ENCODE results near the gene TMPRSS2.

The TMPRSS2 gene

DNA sequence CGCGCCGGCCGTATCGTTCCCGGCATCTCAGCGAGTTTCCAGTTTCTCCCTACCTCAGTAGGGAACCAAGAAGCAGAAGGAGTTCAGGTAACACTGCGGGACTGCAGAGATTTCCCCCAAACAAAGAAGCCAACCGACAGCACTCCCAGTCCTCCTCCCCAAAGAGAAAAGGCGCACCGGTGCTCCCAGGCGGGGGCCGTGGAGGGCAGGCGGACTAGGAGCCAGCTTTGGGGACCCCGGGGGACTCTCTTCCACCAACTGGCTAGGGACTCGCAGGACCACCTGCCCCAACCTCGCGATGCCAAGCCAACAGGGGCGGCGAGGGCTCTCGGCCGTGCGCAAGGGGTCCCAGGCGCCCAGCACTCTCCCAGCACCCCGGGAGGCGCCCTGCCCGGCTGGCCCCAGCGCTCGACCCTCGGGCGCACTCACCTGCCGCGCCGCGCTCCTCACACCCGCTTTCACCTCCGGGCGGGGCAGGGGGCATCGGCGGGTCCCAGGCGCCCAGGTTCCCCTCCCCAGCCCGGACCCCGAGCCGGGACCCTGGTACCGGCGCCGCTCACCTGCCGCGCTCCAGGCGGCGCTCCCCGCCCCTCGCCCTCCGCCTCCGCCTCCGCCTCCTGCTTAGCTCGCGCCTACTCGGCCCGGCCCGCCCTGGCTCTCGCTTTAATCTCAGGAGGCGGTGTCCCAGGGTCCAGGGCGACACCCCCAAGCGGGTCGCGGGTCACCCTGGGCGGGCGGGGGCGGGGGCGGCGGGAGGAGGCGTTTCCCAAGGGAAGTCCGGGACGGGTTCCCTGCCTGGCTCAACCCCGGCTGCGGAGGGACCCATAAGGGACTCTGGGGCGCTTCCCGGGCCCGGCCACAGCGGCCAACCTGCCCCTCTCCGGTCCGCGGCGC is at the start of gene TMPRSS2:
TMPRSS2 (minus strand) TSS at position 638 of the 894 bp plus-strand sequence. CDS start 10,025 bp downstream, outside the sequence.
- no peak for DNase-seq

DNA sequence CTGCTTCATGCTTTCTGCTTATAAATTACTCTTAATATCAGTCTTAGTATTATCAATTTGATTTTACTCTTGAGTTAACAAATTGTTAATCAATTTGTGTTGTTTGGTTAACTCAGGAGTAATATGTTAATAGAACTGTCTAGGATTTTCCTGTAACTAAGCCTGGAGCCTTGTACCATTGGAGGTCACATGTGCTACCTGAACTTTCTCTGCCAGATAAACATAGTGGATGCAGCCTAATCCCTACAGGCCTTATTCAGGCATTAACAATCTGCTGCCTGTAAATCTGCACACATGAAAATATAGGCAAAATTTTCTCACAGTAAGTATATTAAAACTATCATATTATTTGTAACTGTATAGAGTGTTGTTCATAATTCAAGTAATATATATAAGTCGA is 47.1 kb upstream of the TMPRSS2 start:
- DNase-seq: no peak

DNA sequence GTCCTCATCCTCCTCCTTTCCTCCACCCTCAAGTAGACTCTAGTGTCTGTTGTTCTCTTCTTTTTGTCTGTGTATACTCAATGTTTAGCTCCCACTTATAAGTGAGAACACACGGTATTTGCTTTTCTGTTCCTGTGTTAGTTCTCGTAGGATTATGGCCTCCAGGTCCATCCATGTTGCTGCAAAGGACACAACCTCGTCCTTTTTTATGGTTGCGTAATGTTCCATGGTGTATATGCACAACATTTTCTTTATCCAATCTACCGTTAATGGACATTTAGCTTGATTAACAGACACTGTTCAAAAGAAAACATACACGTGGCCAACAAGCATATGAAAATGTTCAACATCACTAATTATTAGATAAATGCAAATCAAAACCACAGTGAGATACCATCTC is 44.3 kb upstream of the TMPRSS2 start:
- DNase-seq: no peak

DNA sequence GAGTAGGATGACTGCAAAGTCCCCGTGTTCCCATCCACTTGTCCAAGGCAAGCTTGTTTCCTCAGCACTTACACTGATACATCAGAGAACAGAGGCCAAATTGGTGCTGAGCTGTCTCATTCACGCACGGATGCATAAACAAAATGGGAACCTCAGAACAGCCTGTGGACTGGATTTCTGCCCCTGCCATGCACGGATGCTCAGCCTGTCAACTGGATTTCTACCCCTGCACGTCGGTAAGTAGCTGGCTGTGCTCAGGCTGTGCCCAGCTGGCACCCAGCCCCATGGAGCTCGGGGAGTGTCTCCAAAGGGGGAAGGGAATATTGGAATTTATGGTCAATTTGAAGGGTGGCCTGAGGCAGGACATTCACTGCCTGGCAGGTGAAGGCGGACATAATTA is 40.8 kb upstream of the TMPRSS2 start:
- no peak for DNase-seq

DNA sequence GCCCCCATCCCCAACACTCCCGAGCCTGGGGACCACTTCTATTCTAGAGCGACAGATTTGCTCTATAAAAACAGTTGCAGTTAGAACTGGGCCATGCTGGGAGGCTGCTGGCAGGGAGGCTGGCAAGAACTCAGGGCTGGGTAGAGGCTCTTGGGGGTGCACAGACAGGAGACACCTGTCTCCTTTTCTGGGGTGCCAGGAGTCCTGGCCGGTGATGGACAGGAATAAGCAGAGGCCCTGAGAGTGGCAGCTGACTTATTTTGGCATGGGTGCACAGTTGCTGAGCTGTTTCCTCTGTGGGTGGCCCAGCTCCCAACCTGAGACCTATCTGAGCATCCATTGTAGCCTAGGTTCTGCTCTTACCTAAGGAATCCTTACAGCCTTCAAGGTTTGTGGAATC is 39.2 kb upstream of the TMPRSS2 start:
- DNase-seq: no peak

DNA sequence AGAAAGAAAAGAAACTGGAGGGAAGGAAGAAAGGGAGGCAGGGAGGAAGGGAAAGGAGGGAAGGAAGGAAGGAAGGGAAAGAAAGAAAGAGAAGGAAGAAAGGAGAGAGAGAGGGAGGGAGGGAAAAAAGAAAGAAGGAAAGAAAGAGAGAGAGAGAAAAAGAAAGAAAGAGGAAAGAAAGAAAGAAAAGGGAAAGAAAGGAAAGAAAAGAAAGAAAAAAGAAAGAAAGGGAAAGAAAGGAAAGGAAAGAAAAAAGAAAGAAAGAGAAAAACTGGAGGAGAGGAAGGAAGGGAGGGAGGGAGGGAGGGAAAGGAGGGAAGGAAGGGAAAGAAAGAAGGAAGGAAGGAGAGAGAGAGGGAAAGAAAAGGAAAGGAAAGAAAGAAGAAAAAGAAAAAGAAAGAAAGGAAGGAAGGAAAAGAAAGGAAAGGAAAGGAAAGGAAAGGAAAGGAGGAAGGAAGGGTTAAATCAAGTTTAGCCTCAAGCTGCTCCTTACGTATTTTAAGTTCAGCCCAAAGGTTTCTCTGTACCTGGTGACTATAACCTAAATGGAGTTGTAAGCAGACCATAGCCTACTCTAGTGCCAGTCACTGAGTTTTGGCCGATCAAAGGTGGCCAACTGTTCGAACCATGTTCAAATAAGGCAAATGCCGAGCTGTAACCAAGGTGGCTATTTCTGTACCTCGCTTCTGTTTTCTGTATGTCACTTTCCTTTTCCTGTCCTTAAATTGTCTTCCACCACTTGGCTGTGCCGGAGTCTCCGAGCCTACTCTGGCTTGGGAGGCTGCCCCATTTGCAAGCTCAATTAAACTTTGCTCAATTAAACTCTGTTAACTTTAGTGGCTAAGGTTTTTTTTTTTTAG is 37.8 kb upstream of the TMPRSS2 start:
- DNase-seq: no peak

DNA sequence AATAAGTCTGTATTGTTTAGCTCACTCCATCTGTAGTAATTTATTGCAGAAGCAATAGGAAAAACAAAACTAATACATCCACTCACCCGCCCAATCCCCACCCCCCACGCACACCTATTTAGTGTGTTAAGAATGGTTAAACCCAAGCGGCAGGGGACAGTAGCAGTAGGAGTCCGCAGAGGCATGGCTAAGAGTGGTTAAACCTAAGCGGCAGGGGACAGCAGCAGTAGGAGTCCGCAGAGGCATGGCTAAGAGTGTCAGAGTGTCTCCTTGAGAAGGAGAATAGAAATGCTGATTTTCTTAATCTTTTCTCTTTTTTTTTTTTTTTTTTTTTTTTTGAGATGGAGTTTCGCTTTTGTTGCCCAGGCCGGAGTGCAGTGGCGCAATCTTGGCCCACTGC is 34.8 kb upstream of the TMPRSS2 start:
- DNase-seq: no peak

DNA sequence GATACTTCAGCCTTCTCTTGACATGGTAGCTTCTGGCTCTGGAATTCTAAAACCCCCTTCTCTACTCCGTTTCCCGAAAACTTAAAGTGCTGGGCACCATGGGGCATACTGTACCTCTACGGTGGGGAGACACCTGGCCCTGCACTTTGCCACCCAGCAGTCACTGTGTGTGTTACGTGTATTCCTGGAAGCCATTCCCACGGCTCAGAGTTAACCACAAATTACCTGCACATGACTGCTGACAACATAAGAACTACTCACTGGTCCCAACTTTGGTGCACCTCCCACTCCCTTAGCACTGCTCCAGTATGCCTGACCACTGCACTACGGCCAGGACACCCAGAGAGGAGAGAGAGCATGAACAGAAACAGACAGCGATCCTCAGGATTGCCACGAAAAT is 29.4 kb upstream of the TMPRSS2 start:
- DNase-seq: no peak

DNA sequence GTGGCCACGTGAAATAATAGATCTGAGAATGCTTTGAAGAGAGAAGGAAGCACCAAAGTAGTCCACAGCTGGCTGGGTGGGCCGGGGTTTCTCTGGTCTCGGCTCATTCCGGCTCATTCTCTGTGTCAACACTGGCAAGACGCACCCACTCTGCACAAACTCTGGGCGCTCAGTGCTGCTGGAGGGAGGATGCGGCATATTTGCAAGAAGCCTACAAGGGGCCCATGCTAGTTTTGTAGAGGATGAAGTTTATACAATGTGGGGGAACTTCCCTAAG is 28.8 kb upstream of the TMPRSS2 start:
- DNase-seq: no peak

DNA sequence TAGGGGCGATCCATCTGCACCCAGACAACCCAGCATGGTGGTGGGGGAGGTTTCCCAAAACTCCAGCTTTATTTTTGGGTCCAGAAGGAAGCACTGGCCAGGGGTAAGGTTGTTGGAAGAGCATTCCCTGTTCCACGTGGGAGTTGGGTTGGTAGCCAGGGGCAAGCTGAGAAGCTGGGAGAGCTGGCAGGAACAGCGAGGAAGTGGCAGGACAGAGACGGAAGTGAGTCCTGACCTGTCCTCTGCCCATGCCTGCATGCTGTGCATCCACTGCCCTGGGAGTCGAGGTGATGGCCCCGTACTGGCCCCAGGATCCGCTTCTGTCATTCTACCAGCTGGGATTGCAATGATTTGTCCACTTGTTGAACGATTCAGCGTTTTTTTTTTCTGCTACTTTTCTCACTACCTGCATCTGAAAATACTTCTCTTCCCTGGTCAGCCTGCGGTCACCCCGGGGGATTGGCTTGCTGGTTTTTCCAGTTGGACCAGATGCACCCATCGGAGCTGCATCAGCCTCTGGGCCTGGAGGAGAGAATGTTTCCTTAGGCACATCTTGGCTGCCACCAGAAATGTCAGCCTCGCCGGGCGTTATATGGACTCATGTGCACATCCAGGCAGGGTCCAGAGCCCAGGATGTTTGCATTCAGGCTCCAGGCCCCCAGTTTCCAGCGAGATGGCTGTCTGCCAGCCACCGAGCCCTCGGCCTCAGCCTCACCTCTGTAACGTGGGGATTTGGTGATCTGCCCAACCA is 28.3 kb upstream of the TMPRSS2 start:
- no peak for DNase-seq

DNA sequence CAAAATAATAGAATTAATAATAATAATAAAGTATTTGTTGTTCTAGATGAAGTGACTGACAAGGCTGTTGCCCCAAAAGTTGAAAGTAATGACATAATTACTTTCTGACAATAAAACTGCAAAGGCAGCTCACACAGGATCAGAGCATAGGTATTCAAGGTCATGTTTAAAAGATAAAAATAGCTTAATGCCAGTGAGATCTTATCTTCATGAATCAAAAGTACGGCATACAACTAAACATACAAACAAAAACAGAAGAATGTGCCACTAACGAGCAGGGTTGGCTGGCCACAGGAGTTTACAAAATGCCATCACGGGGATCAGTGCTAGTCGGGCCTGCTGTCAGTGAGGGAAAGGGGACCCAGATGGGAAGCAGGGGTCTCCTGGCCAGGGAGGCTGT is 22.4 kb upstream of the TMPRSS2 start:
- no peak for DNase-seq

DNA sequence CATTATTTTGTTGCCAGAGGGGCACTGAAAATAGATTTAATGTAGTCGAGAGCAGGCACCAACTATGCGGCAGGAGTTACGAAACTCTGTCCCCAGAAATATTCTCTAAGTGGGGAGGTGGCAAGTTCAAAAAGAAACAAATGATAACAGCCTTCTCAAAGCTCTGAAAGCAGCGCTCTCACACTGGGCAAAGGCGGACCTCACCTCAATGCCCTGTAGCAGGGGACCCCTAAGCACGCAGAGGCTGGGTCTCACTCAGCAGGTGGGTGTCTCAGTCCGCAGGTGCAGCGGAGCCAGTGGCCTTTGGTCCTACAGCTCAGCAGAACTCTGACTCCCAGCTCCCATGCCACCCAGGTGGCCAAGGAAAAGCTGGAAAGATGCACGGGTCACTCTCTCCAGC is 21.8 kb upstream of the TMPRSS2 start:
- DNase-seq: no peak

DNA sequence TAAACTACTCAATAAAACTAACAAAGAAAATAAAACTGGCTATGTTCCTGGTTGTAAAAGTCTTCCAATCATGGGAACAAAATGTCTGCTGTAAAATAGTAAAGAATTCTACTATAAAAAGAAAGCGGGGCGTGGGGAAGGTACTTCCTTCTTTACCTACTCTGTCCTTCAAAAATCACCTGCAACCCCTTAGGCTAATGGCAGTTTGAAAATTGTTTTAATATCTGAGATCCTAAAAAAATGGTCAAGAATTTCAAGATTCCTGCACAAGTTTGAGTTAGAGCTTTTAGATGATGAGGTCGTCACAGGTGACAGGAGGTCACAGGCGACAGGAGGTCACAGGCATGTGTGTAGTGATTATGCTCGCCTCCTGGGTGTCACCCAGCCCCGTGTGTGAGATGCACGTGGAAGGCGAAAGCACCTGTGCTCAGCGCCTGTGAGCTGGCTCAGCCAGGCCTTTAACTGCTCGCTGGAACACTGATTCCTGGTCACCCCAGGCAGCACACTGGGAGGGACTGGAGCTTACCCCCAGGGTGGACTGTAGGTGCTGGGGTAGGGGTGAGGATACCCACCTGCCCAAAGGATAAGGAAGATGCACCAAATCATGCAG is 18.6 kb upstream of the TMPRSS2 start:
- DNase-seq: no peak

DNA sequence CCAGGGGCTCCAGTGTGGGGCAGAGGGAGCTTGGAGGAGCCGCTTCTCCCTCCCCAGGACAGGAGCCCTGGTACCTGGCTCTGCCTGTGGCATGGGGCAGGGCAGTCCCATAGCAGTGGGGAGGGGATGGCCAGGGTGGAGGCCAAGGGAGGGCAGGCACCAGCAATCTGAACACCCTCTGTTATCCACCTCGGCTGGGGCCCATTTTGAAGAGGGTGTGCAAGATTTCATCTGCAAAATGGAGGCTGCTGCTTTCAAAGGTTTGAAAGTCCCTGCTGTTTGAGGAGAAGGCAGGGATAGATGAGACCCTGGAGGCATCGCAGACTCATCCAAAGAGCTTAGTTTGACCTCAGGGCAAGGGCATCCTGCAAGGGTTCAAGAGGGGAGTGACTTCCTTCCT is 15.2 kb upstream of the TMPRSS2 start:
- DNase-seq: no peak

DNA sequence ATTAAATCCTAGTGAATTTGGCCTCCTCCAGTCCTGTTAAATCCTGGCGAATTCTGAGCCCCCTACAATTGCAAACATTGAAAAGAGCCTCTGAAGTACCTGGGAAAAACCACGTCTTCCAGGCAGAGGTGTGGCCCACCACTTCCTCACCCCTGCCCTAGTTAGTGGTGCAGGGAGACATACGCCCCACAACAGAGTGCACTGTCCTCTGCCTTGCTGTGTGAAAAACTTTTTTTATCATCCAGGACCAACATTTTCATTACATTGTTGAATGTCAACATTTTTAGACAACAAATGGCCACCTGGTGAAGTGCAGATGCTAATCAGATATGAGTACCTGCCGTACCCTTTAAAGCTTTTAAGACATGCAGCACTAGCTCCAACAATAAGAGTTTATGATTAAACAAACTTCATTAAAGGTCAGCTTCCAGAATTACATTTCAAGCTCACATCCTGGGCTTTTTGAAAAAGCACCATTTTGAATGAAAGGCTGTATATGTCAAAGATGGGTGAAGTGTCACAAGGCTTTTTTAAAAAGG is 13.6 kb upstream of the TMPRSS2 start:
- DNase-seq: no peak

DNA sequence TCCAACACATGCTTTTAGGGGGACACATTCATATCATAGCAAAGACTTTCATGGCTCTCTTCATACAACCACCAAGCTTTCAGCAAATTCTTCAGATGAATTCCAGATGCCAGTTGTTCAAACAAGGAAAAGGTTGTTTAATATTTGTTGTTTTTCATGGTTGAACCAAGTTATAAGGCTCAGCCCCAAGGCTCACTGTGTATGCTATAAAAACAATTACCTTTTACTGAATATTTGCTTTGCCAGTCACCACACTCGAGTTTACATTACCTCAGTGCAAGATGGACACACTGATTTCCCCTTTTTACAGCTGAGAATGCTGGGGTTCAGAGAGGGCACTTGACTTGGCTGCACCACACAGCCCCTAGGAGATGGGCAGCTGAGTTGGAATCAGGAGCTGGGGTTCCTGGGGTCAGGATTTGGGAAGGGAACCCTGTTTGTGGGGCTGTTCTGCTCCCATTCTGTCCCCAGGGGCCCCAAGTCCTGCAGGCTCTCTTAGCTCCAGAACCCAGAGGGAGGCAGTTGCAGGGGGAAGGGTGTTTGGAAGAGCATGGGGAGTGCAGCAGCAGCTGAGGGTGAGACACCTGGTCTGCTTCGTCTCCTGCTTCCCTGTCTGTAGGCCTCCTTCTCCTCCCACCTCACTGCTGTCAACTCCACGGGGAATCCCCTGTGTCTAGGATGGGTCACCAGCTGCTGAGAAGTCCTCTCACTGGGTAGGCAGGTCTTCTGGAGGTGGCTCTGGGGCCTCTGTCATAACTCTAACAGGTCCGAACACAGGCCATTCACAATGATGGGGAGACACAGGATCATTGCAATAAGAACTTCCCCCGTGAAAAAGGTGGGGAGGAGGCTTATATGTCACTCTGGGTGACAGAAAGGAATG is 12.8 kb upstream of the TMPRSS2 start:
- no peak for DNase-seq

DNA sequence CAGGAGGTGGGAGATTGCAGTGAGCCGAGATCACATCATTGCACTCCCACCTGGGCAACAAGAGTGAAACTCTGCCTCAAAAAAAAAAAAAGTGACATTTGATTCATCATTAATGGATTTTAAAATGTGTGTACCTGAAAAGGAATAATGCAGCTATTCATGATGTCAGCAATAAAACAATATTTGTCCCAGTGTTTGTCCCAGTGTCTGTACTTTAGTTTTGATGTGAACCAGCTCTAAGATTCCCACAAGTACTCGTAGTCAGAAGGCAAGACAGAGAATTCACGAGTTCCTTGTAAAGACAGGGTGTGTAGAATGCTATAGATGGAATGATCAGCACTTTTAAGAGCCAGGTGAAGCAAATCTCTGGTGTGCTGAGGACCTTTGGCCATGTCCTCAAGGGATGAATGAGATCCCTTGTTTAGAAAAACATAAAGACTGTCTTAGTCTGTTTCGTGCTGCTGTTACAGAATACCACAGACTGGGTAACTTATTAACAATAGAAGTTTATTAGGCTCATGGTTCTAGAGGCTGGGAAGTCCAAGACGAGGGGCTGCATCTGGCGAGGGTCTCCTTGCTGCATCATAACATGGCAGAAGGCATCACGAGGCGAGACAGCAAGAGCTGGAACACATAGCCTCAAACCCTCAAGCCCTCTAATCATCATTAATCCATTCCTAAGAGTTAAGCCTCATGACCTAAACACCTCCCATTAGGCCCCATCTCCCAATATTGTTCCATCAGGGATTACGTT is 12.0 kb upstream of the TMPRSS2 start:
- DNase-seq: no peak

DNA sequence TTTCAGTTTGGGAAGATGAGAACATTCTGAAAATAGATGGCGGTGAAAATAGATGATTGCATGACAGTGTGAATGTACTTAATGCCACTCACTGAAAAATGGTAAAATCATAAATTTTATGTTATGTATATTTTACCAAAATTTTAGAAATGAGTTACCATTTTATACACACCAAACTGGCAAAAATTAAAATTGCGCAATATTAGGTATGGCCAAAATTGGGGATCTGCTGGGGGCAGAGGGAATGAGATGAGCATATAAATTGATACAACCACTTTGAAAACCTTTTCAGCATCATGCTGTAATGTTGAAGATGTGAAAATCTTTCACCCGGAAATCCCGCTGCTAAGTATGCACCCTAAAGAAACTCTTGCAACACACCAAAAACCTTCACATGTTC is 10.8 kb upstream of the TMPRSS2 start:
- DNase-seq: no peak

DNA sequence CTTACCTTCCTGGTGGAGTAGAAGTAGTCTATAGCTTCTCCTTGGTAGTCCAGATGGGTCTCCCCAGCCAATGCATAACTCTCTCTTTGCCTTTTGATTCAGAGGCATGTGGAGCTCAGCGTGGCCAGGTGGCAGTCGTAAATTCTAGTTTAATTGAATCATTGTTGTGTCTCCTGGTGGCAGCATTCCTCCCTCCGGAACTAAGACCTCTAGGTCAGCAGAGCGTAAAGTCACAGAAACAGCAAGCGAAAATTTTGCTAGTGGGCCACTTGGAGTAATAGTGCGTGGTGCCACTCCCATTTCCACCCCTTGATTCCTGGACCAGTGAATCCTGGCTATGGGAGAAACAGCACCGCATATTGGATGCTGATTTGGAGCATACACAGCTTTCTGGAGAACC is 3.9 kb upstream of the TMPRSS2 start:
- DNase-seq: no peak

DNA sequence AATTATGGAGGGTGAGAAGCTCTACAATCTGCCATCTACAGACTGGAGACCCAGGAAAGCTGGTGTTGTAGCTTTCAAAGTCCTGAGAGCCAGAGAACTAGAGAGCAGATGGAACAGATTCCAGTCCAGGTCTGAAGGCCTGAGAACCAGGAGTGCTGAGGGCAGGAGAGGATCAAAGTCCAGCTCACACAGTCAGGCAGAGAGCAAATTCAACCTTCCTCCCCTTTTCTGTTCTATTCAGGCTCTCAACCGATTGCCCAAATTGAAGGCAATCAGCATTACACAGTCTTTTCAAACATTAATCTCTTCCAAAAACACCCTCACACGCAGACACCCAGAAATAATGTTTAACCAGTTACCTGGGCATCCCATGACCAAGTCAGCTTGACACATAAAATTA is 2.5 kb upstream of the TMPRSS2 start:
- no peak for DNase-seq

DNA sequence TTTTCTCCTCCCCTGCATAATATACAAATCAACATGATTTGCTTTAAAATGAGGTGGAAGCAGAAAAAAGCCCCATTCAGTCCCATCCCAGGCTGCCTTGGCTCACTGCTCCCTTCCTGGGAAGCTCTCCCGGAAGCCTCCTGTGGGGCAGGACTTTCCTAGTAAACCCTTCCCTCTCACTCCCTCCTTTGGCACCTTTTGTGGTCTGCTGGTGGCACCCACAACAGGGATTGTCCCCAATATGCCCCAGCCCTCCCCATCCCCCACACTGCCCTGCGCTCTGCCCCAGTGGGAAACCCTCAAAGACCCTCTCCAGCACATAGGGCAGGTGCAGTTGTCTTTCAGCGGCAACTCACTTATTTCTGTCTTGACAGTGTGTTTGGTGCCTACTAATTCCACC is 1.8 kb upstream of the TMPRSS2 start:
- no peak for DNase-seq
